HCT116 (cell line): Measurements from ENCODE around the gene UBE2L6.

Source experiments
- POLR2A ChIP-seq: IDR thresholded peaks from 2 replicates; pipeline ENCODE4 v1.7.0; 2011; ENCODE audit warnings: borderline replicate concordance; ENCODE audit not compliant: insufficient read depth, insufficient read length; ENCODE audit errors: extremely low read depth
- YY1 ChIP-seq: IDR thresholded peaks from 2 replicates; pipeline ENCODE4 v1.6.1; 2011; ENCODE audit warnings: low read length, low read depth, moderate library complexity, mild to moderate bottlenecking; ENCODE audit not compliant: insufficient replicate concordance; ENCODE audit errors: extremely low read depth
- TF ChIP-seq, protein P1 (sequence below), 3 experiments: fragments of 200-600 bp in 1 of 3; sonication (generic) in 1 of 3; IDR thresholded peaks in 2 of 3; conservative IDR thresholded peaks in 1 of 3; 2 replicates each; pipeline ENCODE4 v1.5.1; 2012 to 2017; ENCODE audit warnings: low read depth in 2 of 3, low read length in 2 of 3, antibody characterized with exemption in 1 of 3, borderline replicate concordance in 1 of 3, control low read depth in 1 of 3, mild to moderate bottlenecking in 1 of 3, mixed read lengths in 1 of 3, mixed run types in 1 of 3, moderate library complexity in 1 of 3; ENCODE audit not compliant: insufficient read depth in 1 of 3

DNA sequence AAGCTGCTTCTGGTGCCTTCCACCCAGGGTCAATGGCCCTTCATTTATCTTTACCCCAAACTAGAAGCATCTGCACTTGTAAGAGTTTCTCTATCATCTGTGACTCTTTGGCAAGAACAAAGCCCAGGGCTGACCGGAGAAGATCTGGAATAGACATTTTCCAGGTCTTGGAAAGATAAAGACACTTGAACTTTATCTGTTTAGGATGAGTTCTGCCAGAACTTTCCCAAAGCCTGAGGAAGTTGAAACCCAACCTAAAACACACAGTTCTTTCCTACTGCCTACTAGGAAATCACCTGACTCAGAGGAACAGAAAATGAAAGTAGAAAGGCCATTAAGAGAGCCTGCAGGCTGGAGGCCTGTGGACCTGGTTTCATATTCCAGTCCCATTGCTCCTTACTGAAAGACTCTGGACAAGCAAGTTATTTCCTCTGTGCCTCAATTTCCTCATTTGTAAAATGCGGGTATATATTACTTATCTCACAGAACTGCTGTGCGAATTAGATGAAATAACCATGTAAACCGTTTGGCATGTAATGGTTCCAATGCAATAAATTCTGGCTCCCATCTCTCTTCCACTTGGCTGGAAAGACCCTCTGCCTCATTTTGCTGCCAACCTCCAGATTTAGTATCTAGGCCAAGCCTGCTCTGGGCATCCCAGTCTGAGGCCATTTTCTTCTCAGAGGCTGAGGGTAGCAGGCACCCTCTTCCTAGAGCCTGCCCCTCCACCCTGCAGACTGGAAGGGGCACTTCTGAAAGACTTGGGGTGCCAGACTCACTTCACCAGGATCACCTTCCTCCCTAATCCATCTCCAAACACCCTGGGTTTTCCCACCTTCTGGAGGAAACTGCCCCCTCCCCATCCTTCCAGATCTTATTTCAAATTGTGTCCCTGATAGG is 1.2 kb downstream of the UBE2L6 start:
- TF ChIP-seq, protein P1, sequence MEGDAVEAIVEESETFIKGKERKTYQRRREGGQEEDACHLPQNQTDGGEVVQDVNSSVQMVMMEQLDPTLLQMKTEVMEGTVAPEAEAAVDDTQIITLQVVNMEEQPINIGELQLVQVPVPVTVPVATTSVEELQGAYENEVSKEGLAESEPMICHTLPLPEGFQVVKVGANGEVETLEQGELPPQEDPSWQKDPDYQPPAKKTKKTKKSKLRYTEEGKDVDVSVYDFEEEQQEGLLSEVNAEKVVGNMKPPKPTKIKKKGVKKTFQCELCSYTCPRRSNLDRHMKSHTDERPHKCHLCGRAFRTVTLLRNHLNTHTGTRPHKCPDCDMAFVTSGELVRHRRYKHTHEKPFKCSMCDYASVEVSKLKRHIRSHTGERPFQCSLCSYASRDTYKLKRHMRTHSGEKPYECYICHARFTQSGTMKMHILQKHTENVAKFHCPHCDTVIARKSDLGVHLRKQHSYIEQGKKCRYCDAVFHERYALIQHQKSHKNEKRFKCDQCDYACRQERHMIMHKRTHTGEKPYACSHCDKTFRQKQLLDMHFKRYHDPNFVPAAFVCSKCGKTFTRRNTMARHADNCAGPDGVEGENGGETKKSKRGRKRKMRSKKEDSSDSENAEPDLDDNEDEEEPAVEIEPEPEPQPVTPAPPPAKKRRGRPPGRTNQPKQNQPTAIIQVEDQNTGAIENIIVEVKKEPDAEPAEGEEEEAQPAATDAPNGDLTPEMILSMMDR (IDR thresholded peaks at IDR 0.05 in 2 of 3, conservative IDR thresholded peaks at IDR 0.05 in 1 of 3; ENCODE audit: borderline replicate concordance in 1 of 3, insufficient read depth in 1 of 3, low read depth in 2 of 3, low read length in 2 of 3) = no peak
- TF ChIP-seq YY1 (no peak), POLR2A (no peak)
